Tibial artery (tissue), 4 donors: Measurements from ENCODE around the gene PCBP3.

Experiments used
- DNase-seq, 2 donors: peaks; one replicate each; pipeline ENCODE4 v3.0.0-alpha.2; 2019
- H3K27ac ChIP-seq, 2 donors: fragments of 200-600 bp; sonication (generic) in 1 of 2; 1 replicate in 1 of 2; 2 replicates in 1 of 2; pipeline ENCODE4 v1.5.1; 2018 to 2019; ENCODE audit warnings: mild to moderate bottlenecking in 1 of 2
- H3K27me3 ChIP-seq, 2 donors: fragments of 200-600 bp; sonication (generic) in 1 of 2; one replicate each; pipeline versions ENCODE4 v1.5.1 to v1.6.0; 2016 to 2019
- H3K36me3 ChIP-seq, 3 donors: fragments of 200-600 bp; sonication (generic) in 2 of 3; one replicate each; pipeline ENCODE4 v1.5.1; 2016 to 2019; ENCODE audit warnings: mild to moderate bottlenecking in 2 of 3
- H3K4me1 ChIP-seq, 4 donors: fragments of 200-600 bp; sonication (generic) in 2 of 4; 1 replicate in 3 of 4; 2 replicates in 1 of 4; pipeline ENCODE4 v1.5.1; 2016 to 2019
- H3K4me3 ChIP-seq, 2 donors: fragments of 200-600 bp; sonication (generic) in 1 of 2; 1 replicate in 1 of 2; 2 replicates in 1 of 2; pipeline ENCODE4 v1.5.1; 2018 to 2019; ENCODE audit warnings: mild to moderate bottlenecking in 2 of 2
- H3K9me3 ChIP-seq, 3 donors: fragments of 200-600 bp; sonication (generic) in 1 of 3; one replicate each; pipeline ENCODE4 v1.5.1; 2016 to 2019
- CTCF ChIP-seq, 2 experiments: fragments of 200-600 bp in 1 of 2; fragments of 450-650 bp in 1 of 2; IDR thresholded peaks; one replicate each; pipeline ENCODE4 v1.5.1; 2017 to 2019; ENCODE audit warnings: antibody characterized with exemption in 2 of 2, mild to moderate bottlenecking in 1 of 2, moderate library complexity in 1 of 2
- intact Hi-C: fragments of 100-400 bp; cut with DNase I; formaldehyde crosslinking; loops from one replicate; pipeline ENCODE4 v1.15.0; 2023; ENCODE audit warnings: low total_unique reads

The PCBP3 gene

GRCh38 chr21:45797338-45797737 lies 153.8 kb downstream of the PCBP3 start:
- H3K27me3 ChIP-seq, result peaks cover 0 to 22% of the 10 kb centered on the region in 2 donors
- DNase-seq, result no peak
- no peaks in the 10 kb centered on the region for H3K36me3 ChIP-seq
- H3K27ac ChIP-seq, result no peak overlapping the region
- no peaks in the 10 kb centered on the region for H3K4me1 ChIP-seq
- H3K4me3 ChIP-seq, result no peak overlapping the region
- H3K9me3 ChIP-seq, result no peaks in the 10 kb centered on the region
- no peak for TF ChIP-seq CTCF (IDR thresholded peaks at IDR 0.05)
- intact Hi-C loops, result loop anchor here (1.0 kb wide), 1 partner anchor 38 kb away; no protein-coding TSS in a partner anchor

- DNase-seq, result no peak
- TF ChIP-seq CTCF (IDR thresholded peaks at IDR 0.05), result no peak
- no peak overlapping the region for H3K4me3 ChIP-seq
Measured at GRCh38 chr21:45799765-45800338, 156.3 kb downstream of the PCBP3 start.

GRCh38 chr21:45800339-45801080 lies 157.0 kb downstream of the PCBP3 start:
- DNase-seq, result no peak

More at GRCh38 chr21:45799765-45800338, 156.3 kb downstream of the PCBP3 start:
- H3K27me3 ChIP-seq, result peaks cover 0 to 17% of the 10 kb centered on the region in 2 donors
- H3K9me3 ChIP-seq, result no peaks in the 10 kb centered on the region
- H3K36me3 ChIP-seq, result no peaks in the 10 kb centered on the region
- H3K27ac ChIP-seq, result no peak overlapping the region
- no peaks in the 10 kb centered on the region for H3K4me1 ChIP-seq
- intact Hi-C loops, result no loop called here

GRCh38 chr21:45801129-45801964 lies 157.8 kb downstream of the PCBP3 start:
- H3K9me3 ChIP-seq, result no peaks in the 10 kb centered on the region
- no peak overlapping the region for H3K27ac ChIP-seq
- intact Hi-C loops, result no loop called here
- DNase-seq, result peak in 1 of 2 donors; percentile 47
- no peak overlapping the region for H3K4me3 ChIP-seq
- no peaks in the 10 kb centered on the region for H3K36me3 ChIP-seq
- H3K27me3 ChIP-seq, result peaks cover 0 to 30% of the 10 kb centered on the region in 2 donors
- TF ChIP-seq CTCF (IDR thresholded peaks at IDR 0.05), result no peak
- no peaks in the 10 kb centered on the region for H3K4me1 ChIP-seq

More at GRCh38 chr21:45800339-45801080, 157.0 kb downstream of the PCBP3 start:
- Histone ChIP-seq H3K27me3 (peaks cover 0 to 24% of the 10 kb centered on the region in 2 donors), H3K36me3 (no peaks in the 10 kb centered on the region), H3K27ac (no peak overlapping the region), H3K9me3 (no peaks in the 10 kb centered on the region), H3K4me1 (no peaks in the 10 kb centered on the region), H3K4me3 (no peak overlapping the region)
- intact Hi-C loops, result no loop called here
- TF ChIP-seq CTCF (IDR thresholded peaks at IDR 0.05), result no peak

- Histone ChIP-seq H3K27ac (no peak overlapping the region), H3K9me3 (no peaks in the 10 kb centered on the region), H3K36me3 (no peaks in the 10 kb centered on the region), H3K27me3 (peaks cover 0 to 33% of the 10 kb centered on the region in 2 donors), H3K4me1 (no peaks in the 10 kb centered on the region), H3K4me3 (no peak overlapping the region)
- intact Hi-C loops, result no loop called here
- TF ChIP-seq CTCF (IDR thresholded peaks at IDR 0.05), result no peak
- peak in 1 of 2 donors; percentile 48 for DNase-seq
Measured at GRCh38 chr21:45801989-45802388, 158.5 kb downstream of the PCBP3 start.
